H1 (cell line): ENCODE measurements around the gene VAV2. TPM values are rescaled to one million over a fixed set of nuclear protein-coding genes. Genes with fewer than 3 reads are reported as not detected.

ENCODE experiments used
- CTCF ChIA-PET: fragments of 300-600 bp; sonication (Branson Sonifier 250); formaldehyde crosslinking; loops from one replicate; lab custom pipeline; 2021; ENCODE audit not compliant: partially characterized antibody; lab: Charles Lee
- POLR2A ChIA-PET: fragments of 300-600 bp; sonication (Branson Sonifier 250); formaldehyde crosslinking; loops from one replicate; lab custom pipeline; 2021; ENCODE audit warnings: inconsistent platforms; ENCODE audit not compliant: partially characterized antibody; lab: Charles Lee
- DNase-seq, 2 experiments: peaks; one replicate each; pipeline versions ENCODE4 v3.0.0 to v3.0.0-alpha.2; 2010 to 2022; ENCODE audit warnings: low spot score in 2 of 2, low read depth in 1 of 2, mixed read lengths in 1 of 2
- FAIRE-seq: peaks from 2 replicates; lab custom pipeline; 2011; peaks lifted over from hg19 to GRCh38; lab: Jason Lieb, UNC
- H2AFZ ChIP-seq: 2 replicates; pipeline ENCODE4 v1.8.1; 2012; ENCODE audit warnings: low read length, inconsistent platforms
- H2AK5ac ChIP-seq: 2 replicates; pipeline ENCODE4 v1.6.1; 2013; ENCODE audit warnings: low read depth, low read length
- H2BK120ac ChIP-seq: replicated peaks from 2 replicates; pipeline ENCODE3; 2013; ENCODE audit warnings: low read depth, low read length, inconsistent platforms
- H2BK12ac ChIP-seq: 2 replicates; pipeline ENCODE4 v1.6.1; 2013; ENCODE audit warnings: low read depth, low read length
- H2BK15ac ChIP-seq: 2 replicates; pipeline ENCODE4 v1.6.1; 2013; ENCODE audit warnings: low read length
- H2BK20ac ChIP-seq: 2 replicates; pipeline ENCODE4 v1.6.1; 2013; ENCODE audit warnings: low read length
- H2BK5ac ChIP-seq: 2 replicates; pipeline ENCODE4 v1.6.1; 2013; ENCODE audit warnings: low read depth, low read length
- H3K14ac ChIP-seq: 2 replicates; pipeline ENCODE4 v1.6.1; 2013; ENCODE audit warnings: inconsistent platforms; ENCODE audit not compliant: insufficient read length
- H3K18ac ChIP-seq: 2 replicates; pipeline ENCODE4 v1.6.1; 2013; ENCODE audit warnings: low read length; ENCODE audit errors: extremely low read depth
- H3K23ac ChIP-seq: 2 replicates; pipeline ENCODE4 v1.6.1; 2013; ENCODE audit warnings: inconsistent platforms; ENCODE audit not compliant: insufficient read length
- H3K23me2 ChIP-seq: 2 replicates; pipeline ENCODE4 v1.6.1; 2013; ENCODE audit warnings: low read depth, low read length
- H3K27ac ChIP-seq: 2 replicates; pipeline ENCODE4 v1.6.1; 2011; ENCODE audit warnings: low read depth, low read length, inconsistent platforms
- H3K27me3 ChIP-seq, 4 experiments: replicated peaks in 1 of 4; 1 replicate in 1 of 4; 2 replicates in 3 of 4; pipeline versions ENCODE4 v1.6.1 to v1.8.1; 2011 to 2013; ENCODE audit warnings: low read length in 3 of 4, mild to moderate bottlenecking in 3 of 4, inconsistent platforms in 2 of 4, mixed read lengths in 2 of 4, moderate library complexity in 1 of 4; ENCODE audit not compliant: control insufficient read depth in 3 of 4, insufficient read depth in 3 of 4; ENCODE audit errors: extremely low read depth in 1 of 4
- H3K36me3 ChIP-seq, 4 experiments: 2 replicates each; pipeline versions ENCODE4 v1.6.1 to v1.8.1; 2011 to 2013; ENCODE audit warnings: mild to moderate bottlenecking in 4 of 4, low read length in 3 of 4, moderate library complexity in 2 of 4, control low read depth in 1 of 4, inconsistent platforms in 1 of 4; ENCODE audit not compliant: insufficient read depth in 4 of 4, control insufficient read depth in 2 of 4
- H3K4ac ChIP-seq: replicated peaks from 2 replicates; pipeline ENCODE3; 2013; ENCODE audit warnings: low read length, low read depth, mixed read lengths, inconsistent platforms; ENCODE audit not compliant: insufficient read length
- H3K4me1 ChIP-seq, 4 experiments: replicated peaks in 1 of 4; 1 replicate in 1 of 4; 2 replicates in 3 of 4; pipeline versions ENCODE4 v1.6.1 to v1.8.1; 2011 to 2013; ENCODE audit warnings: low read length in 3 of 4, inconsistent platforms in 2 of 4, mixed read lengths in 1 of 4; ENCODE audit not compliant: insufficient read depth in 4 of 4, control insufficient read depth in 3 of 4
- H3K4me2 ChIP-seq, 2 experiments: 2 replicates each; pipeline versions ENCODE4 v1.6.1 to v1.8.1; 2011 to 2013; ENCODE audit warnings: low read depth in 2 of 2, low read length in 2 of 2, control low read depth in 1 of 2, inconsistent platforms in 1 of 2, mild to moderate bottlenecking in 1 of 2; ENCODE audit not compliant: insufficient read depth in 1 of 2
- H3K4me3 ChIP-seq, 4 experiments: fragments of 200-600, 300-600 bp in 1 of 4; sonication (generic), shearing (Covaris generic), sonication (Bioruptor Twin) in 1 of 4; 2 replicates each; pipeline versions ENCODE4 v1.5.1 to v1.8.1; 2011 to 2016; ENCODE audit warnings: low read length in 4 of 4, low read depth in 3 of 4, control low read depth in 2 of 4, inconsistent platforms in 2 of 4, mild to moderate bottlenecking in 2 of 4, mixed read lengths in 1 of 4, moderate library complexity in 1 of 4; ENCODE audit not compliant: insufficient read depth in 2 of 4; ENCODE audit errors: extremely low read depth in 1 of 4
- H3K56ac ChIP-seq: replicated peaks from 2 replicates; pipeline ENCODE3; 2013; ENCODE audit warnings: low read depth, mild to moderate bottlenecking, mixed read lengths, low read length, inconsistent platforms; ENCODE audit not compliant: insufficient read length
- H3K79me1 ChIP-seq: 2 replicates; pipeline ENCODE4 v1.6.1; 2013; ENCODE audit warnings: low read depth, low read length, control low read depth
- H3K79me2 ChIP-seq, 2 experiments: 2 replicates each; pipeline versions ENCODE4 v1.6.1 to v1.8.1; 2012 to 2013; ENCODE audit warnings: low read length in 2 of 2, mild to moderate bottlenecking in 2 of 2, inconsistent platforms in 1 of 2; ENCODE audit not compliant: insufficient read depth in 2 of 2, control insufficient read depth in 1 of 2
- H3K9ac ChIP-seq, 4 experiments: replicated peaks in 1 of 4; 1 replicate in 1 of 4; 2 replicates in 3 of 4; pipeline versions ENCODE4 v1.6.1 to v1.8.1; 2011 to 2013; ENCODE audit warnings: low read depth in 3 of 4, low read length in 3 of 4, control low read depth in 2 of 4, mild to moderate bottlenecking in 2 of 4, moderate library complexity in 2 of 4, inconsistent platforms in 1 of 4; ENCODE audit errors: extremely low read depth in 1 of 4
- H3K9me3 ChIP-seq, 2 experiments: 2 replicates each; pipeline versions ENCODE4 v1.6.1 to v1.8.1; 2012 to 2013; ENCODE audit warnings: mild to moderate bottlenecking in 2 of 2, moderate library complexity in 2 of 2, control low read depth in 1 of 2, inconsistent platforms in 1 of 2, low read depth in 1 of 2, low read length in 1 of 2, mixed read lengths in 1 of 2; ENCODE audit not compliant: insufficient read depth in 2 of 2
- H4K20me1 ChIP-seq, 2 experiments: replicated peaks in 1 of 2; 2 replicates each; pipeline versions ENCODE3 to v1.8.1; 2011 to 2013; ENCODE audit warnings: inconsistent platforms in 2 of 2, low read length in 2 of 2, mild to moderate bottlenecking in 1 of 2; ENCODE audit not compliant: insufficient read depth in 2 of 2, control insufficient read depth in 1 of 2
- H4K5ac ChIP-seq: 2 replicates; pipeline ENCODE4 v1.6.1; 2013; ENCODE audit warnings: low read length, low read depth, mixed read lengths, inconsistent platforms; ENCODE audit not compliant: insufficient read length
- H4K8ac ChIP-seq: 2 replicates; pipeline ENCODE4 v1.8.0; 2013; ENCODE audit warnings: mild to moderate bottlenecking, moderate library complexity, low read length, inconsistent platforms; ENCODE audit not compliant: insufficient read depth; ENCODE audit errors: extremely low read depth
- H4K91ac ChIP-seq: replicated peaks from 2 replicates; pipeline ENCODE3; 2013; ENCODE audit warnings: low read length, mixed read lengths, inconsistent platforms; ENCODE audit not compliant: insufficient read length
- ASH2L ChIP-seq: fragments of 200-600, 300-600 bp; sonication (generic); IDR thresholded peaks from one replicate; pipeline ENCODE4 v1.7.1; 2017; ENCODE audit warnings: low read length
- KDM1A ChIP-seq: fragments of 200-600, 300-600 bp; sonication (generic); IDR thresholded peaks from 2 replicates; pipeline ENCODE4 v1.7.1; 2016; ENCODE audit warnings: mild to moderate bottlenecking, low read length, borderline replicate concordance
- TBP ChIP-seq: IDR thresholded peaks from 2 replicates; pipeline ENCODE4 v1.6.1; 2011; ENCODE audit warnings: low read depth, low read length, improper control_type of control experiment
- WGBS, 2 experiments: shearing (Covaris generic) in 1 of 2; methylation state at CpG; one replicate each; pipeline versions ENCODE4 v1.1.6 to v1.1.7; 2013 to 2015; ENCODE audit warnings: low lambda C conversion rate in 2 of 2, mixed read lengths in 2 of 2, inconsistent platforms in 1 of 2, low coverage in 1 of 2, missing lambda C conversion rate in 1 of 2; ENCODE audit not compliant: insufficient replicate concordance in 2 of 2, insufficient coverage in 1 of 2, insufficient read length in 1 of 2; ENCODE audit errors: extremely low coverage in 1 of 2, missing lambda C conversion rate in 1 of 2; 5-methylcytosine and 5-hydroxymethylcytosine counted together
- polyA plus RNA-seq, 7 experiments: library from polyadenylated mRNA; depleted of rRNA in 3 of 7; stranded (reverse) in 5 of 7; unstranded in 2 of 7; fragments of >200 nt in 5 of 7; fragments of 200-250 nt in 2 of 7; gene quantifications; 1 replicate in 5 of 7; 2 replicates in 1 of 7; 4 replicates in 1 of 7; pipeline versions ENCODE4 v1.2.1 to v1.2.3, GENCODE V29; 2011 to 2013; ENCODE audit warnings: missing spikeins in 2 of 7, mixed read lengths in 2 of 7
- total RNA-seq: library from RNA; stranded (reverse); fragmentation: NEBNext Ultra II Directional; extraction: Animal tissue kit (Norgen Biotek cat#: 25700); gene quantifications from 2 replicates; pipeline ENCODE4 v1.2.1, GENCODE V29; 2021

VAV2 gene
- total and polyA plus RNA-seq, 2 of the 8 experiments (the other 6 are each of a cell fraction or from before 2014, with no cell fraction given) = 13.6 to 37.6 TPM

DNA sequence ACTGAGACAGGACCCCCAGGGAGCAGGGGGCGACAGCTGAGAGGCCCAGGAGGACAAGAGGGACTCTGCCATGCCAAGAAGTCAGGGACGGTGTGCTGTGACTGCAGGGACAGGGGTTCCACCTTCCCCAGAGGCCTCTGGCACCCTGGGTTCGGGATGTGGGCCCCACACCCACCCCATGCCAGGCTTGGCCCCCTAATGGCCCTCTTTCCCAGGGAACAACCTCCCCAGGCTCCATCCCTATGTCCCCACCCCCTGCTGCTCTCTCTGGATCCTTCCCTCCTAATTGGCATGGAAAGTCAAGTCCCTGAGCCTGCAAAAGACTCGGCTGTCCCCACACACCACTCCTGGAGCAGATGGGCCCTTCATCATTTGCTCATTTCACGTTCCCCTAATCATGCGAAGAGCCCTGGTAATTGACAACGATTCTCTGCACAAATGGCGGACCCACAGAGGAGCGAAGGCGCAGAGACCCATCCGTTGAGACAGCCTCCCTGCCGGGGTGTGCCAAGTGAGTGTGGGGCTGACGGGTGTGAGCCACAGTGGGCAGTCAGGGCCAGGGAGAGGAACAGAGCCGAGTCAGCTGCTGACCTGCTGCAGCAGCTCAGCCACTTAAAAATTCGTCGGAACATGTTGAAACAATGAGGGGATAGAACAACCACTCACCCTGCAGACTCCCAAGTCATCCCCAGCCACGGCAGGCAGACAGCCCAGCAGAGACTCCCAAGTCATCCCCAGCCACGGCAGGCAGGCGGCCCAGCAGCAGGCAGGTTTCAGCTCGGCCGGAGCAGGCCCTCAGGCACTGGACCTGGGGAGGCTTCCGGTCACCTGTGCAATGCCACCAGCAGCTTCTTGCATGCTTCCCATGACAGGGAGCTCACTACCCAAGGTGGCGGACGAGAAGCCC, 109.0 kb downstream of the VAV2 start:
- POLR2A ChIA-PET = interaction anchor here (1.1 kb wide), 1 partner anchor 9 kb away, joined by 4 read pairs; no protein-coding TSS in a partner anchor
- TF ChIP-seq KDM1A (0 out of 2 replicates have a peak, but pooled peaks have one; percentile 19), TBP (no peak), ASH2L (no peak)
- H3K79me2 ChIP-seq = peaks cover 0 to 66% of the 10 kb centered on the region in 2 experiments; a peak in 2 of 4 replicates

More for the DNA sequence above, 109.0 kb downstream of the VAV2 start:
- H4K20me1 ChIP-seq = peaks cover 4 to 6% of the 10 kb centered on the region in 2 experiments
- no peak overlapping the region for H3K23ac ChIP-seq
- peaks cover 0 to 37% (median 21%) of the 10 kb centered on the region in 4 experiments; a peak in 6 of 7 replicates for H3K4me1 ChIP-seq
- peak overlapping the region; percentile 33; the same call in 1 of the 2 replicates for H2AK5ac ChIP-seq
- no peak for FAIRE-seq
- no peak overlapping the region for H2AFZ ChIP-seq
- H4K8ac ChIP-seq = no peak overlapping the region
- no peak overlapping the region for H3K4me3 ChIP-seq
- no peak overlapping the region for H4K5ac ChIP-seq
- no peak overlapping the region for H3K4me2 ChIP-seq
- no peak overlapping the region for H2BK120ac ChIP-seq
- H3K23me2 ChIP-seq = no peaks in the 10 kb centered on the region
- no peaks in the 10 kb centered on the region for H3K36me3 ChIP-seq
- H4K91ac ChIP-seq = peak overlapping the region; percentile 41
- 88% methylated on average over 23 of the region's 24 CpGs; no CpG with 5 or more reads in 1 of the 2 experiments for WGBS, 2 experiments
- CTCF ChIA-PET = interaction anchor here (0.9 to 1.6 kb wide), 4 partner anchors 10 to 112 kb away, joined by 3 to 7 read pairs (median 4); no protein-coding TSS in a partner anchor
- peak overlapping the region; percentile 75; the same call in 1 of the 2 replicates for H2BK5ac ChIP-seq
- peak overlapping the region; percentile 63; the same call in 1 of the 2 replicates for H3K18ac ChIP-seq
- no peaks in the 10 kb centered on the region for H3K9me3 ChIP-seq
- no peaks in the 10 kb centered on the region for H3K27me3 ChIP-seq
- no peak overlapping the region for H3K14ac ChIP-seq
- 0 out of 2 replicates have a peak overlapping the region, but pooled peaks have one; percentile 19 for H2BK15ac ChIP-seq
- H3K56ac ChIP-seq = no peak overlapping the region
- no peak overlapping the region; a peak in 1 of 7 replicates for H3K9ac ChIP-seq
- DNase-seq = peak in 1 of 2 experiments; percentile 42
- peaks cover 10% of the 10 kb centered on the region for H3K79me1 ChIP-seq
- no peak overlapping the region for H2BK20ac ChIP-seq
- no peak overlapping the region for H3K27ac ChIP-seq
- H2BK12ac ChIP-seq = 0 out of 2 replicates have a peak overlapping the region, but pooled peaks have one; percentile 12
- H3K4ac ChIP-seq = no peak overlapping the region
